Calu3 (cell line): ENCODE results near the gene LPCAT1. TPM values are rescaled to one million over a fixed set of nuclear protein-coding genes. Genes with fewer than 3 reads are reported as not detected.

Experiments used
- BruUV-seq: library from RNA; stranded (reverse); fragments of 400-500 nt; replicated peaks from 2 replicates; lab custom pipeline; 2021; lab: Mats Ljungman, UMichigan
- CTCF ChIA-PET: fragments of 300-600 bp; sonication (Branson Sonifier 250); formaldehyde crosslinking; loops from one replicate; lab custom pipeline; 2022; ENCODE audit warnings: antibody characterized with exemption; lab: Charles Lee
- DNase-seq: peaks from one replicate; pipeline ENCODE4 v3.0.0; 2022
- H3K27ac Mint-ChIP-seq: one replicate; pipeline ENCODE4 v1.8.0; 2022; ENCODE audit warnings: mixed read lengths; ENCODE audit not compliant: unreplicated experiment
- H3K27me3 Mint-ChIP-seq: one replicate; pipeline ENCODE4 v1.8.0; 2022; ENCODE audit warnings: mixed read lengths; ENCODE audit not compliant: unreplicated experiment
- H3K36me3 Mint-ChIP-seq: one replicate; pipeline ENCODE4 v1.8.0; 2022; ENCODE audit warnings: mild to moderate bottlenecking, moderate library complexity, mixed read lengths; ENCODE audit not compliant: insufficient read depth, unreplicated experiment
- H3K4me1 Mint-ChIP-seq: one replicate; pipeline ENCODE4 v1.8.0; 2022; ENCODE audit warnings: mild to moderate bottlenecking, low read depth, mixed read lengths; ENCODE audit not compliant: unreplicated experiment
- H3K4me3 Mint-ChIP-seq: one replicate; pipeline ENCODE4 v1.8.0; 2022; ENCODE audit warnings: mild to moderate bottlenecking, low read depth, moderate library complexity, mixed read lengths; ENCODE audit not compliant: unreplicated experiment
- H3K9me3 Mint-ChIP-seq: one replicate; pipeline ENCODE4 v1.8.0; 2022; ENCODE audit warnings: low read depth, mixed read lengths; ENCODE audit not compliant: unreplicated experiment
- CTCF ChIP-seq: fragments of 200-600 bp; IDR thresholded peaks from one replicate; pipeline ENCODE4 v1.8.0; 2022; ENCODE audit warnings: antibody characterized with exemption; ENCODE audit not compliant: unreplicated experiment
- intact Hi-C: fragments of 100-400 bp; cut with micrococcal nuclease; formaldehyde crosslinking; loops from one replicate; pipeline ENCODE4 v1.10.0; 2022; ENCODE audit not compliant: unreplicated experiment
- total RNA-seq: library from RNA; stranded (reverse); gene quantifications from 2 replicates; pipeline ENCODE4 v1.2.3, GENCODE V29; 2022

LPCAT1 gene
- total RNA-seq, 1 experiment from 2014 or later: 42.3 TPM

GRCh38 chr5:1421521-1422341, 102.0 kb downstream of the LPCAT1 start:
- BruUV-seq: no TSS peak
- peaks cover 4% of the 10 kb centered on the region for H3K36me3 Mint-ChIP-seq
- H3K27ac Mint-ChIP-seq: no peak overlapping the region
- intact Hi-C loops: no loop called here
- peaks cover 39% of the 10 kb centered on the region for H3K27me3 Mint-ChIP-seq
- no peak for DNase-seq
- H3K9me3 Mint-ChIP-seq: peaks cover 8% of the 10 kb centered on the region
- no peaks in the 10 kb centered on the region for H3K4me1 Mint-ChIP-seq
- no peak overlapping the region for H3K4me3 Mint-ChIP-seq
- TF ChIP-seq CTCF: no peak
- CTCF ChIA-PET: no interaction called here

GRCh38 chr5:1420211-1421195, 103.3 kb downstream of the LPCAT1 start:
- Mint-ChIP-seq H3K27ac (no peak overlapping the region), H3K9me3 (peaks cover 8% of the 10 kb centered on the region), H3K27me3 (peaks cover 39% of the 10 kb centered on the region), H3K36me3 (peaks cover 4% of the 10 kb centered on the region), H3K4me1 (no peaks in the 10 kb centered on the region), H3K4me3 (no peak overlapping the region)
- intact Hi-C loops: no loop called here
- DNase-seq: no peak
- CTCF ChIA-PET: no interaction called here
- no TSS peak for BruUV-seq
- TF ChIP-seq CTCF: no peak

- BruUV-seq: no TSS peak
- Mint-ChIP-seq H3K27me3 (peaks cover 37% of the 10 kb centered on the region), H3K4me1 (no peaks in the 10 kb centered on the region), H3K9me3 (peaks cover 8% of the 10 kb centered on the region), H3K27ac (no peak overlapping the region), H3K36me3 (peaks cover 4% of the 10 kb centered on the region), H3K4me3 (no peak overlapping the region)
- intact Hi-C loops: no loop called here
- no peak for DNase-seq
- CTCF ChIA-PET: no interaction called here
- TF ChIP-seq CTCF: no peak
Observed at GRCh38 chr5:1419476-1420210, 104.1 kb downstream of the LPCAT1 start.

DNA sequence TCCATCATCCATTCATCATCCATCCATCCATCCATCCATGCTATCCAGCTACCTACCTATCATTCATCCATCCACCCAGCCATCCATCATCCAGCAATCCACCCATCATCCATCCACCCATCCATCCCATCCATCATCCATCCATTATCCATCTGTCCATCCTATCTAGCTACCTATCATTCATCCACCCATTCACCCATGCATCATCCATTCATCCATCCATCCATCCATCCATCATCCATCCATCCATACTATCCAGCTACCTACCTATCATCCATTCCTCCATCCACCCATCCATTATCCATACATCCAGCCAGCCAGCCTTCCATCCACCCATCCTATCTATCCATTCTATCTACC, 104.9 kb downstream of the LPCAT1 start:
- CTCF ChIA-PET: interaction anchor here (0.6 kb wide), 1 partner anchor 909 kb away, joined by 3 read pairs; no protein-coding TSS in a partner anchor

More for the DNA sequence above, 104.9 kb downstream of the LPCAT1 start:
- no peak for TF ChIP-seq CTCF
- Mint-ChIP-seq H3K27ac (no peak overlapping the region), H3K4me1 (no peaks in the 10 kb centered on the region), H3K27me3 (peaks cover 30% of the 10 kb centered on the region), H3K36me3 (peaks cover 4% of the 10 kb centered on the region), H3K4me3 (no peak overlapping the region), H3K9me3 (peaks cover 6% of the 10 kb centered on the region)
- intact Hi-C loops: no loop called here
- BruUV-seq: no TSS peak
- DNase-seq: no peak
